ENCODE data around the gene IVNS1ABP.

- TF ChIP-seq CTCF (IDR thresholded peaks at IDR 0.05) (no peak), POLR2A (IDR thresholded peaks at IDR 0.05) (no peak), POLR2AphosphoS5 (IDR thresholded peaks at IDR 0.05) (no peak)
These were observed 2.1 kb upstream of the IVNS1ABP start for GRCh38 chr1:185319139-185319475.
